Measurements from ENCODE around the gene PCED1A.

Gene PCED1A

GRCh38 chr20:2804041-2804828 is 36.2 kb downstream of the PCED1A start:
- no peak for DNase-seq (ENCODE audit: low read depth in 2 of 2)

DNA sequence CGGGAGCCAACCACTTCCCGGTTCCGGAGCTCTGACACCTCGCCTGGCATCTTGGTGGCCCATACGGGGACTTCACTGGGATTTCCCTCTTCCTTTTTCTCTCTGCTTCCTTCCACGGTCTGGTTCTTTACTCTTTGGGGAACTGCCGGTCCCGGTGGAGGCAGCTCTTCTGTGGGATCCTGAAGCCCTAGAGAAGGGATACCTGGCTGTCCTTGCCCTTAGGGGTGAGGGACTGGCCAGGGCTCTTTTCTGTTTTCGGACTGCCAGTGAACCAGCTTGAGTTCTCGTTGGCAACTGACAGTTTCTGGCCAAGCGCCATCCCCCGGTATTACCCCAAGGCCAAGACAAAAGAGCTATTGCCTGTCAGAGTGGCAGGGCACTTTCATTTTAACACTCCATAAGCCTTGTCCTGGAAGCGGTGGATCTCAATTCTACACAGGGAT is 39.1 kb downstream of the PCED1A start:
- DNase-seq (ENCODE audit: low read depth in 2 of 2): no peak

- DNase-seq (ENCODE audit: low read depth in 2 of 2): no peak
Measured at GRCh38 chr20:2800521-2801285, 39.8 kb downstream of the PCED1A start, which contains the start of gene CPXM1. CPXM1 (minus strand) TSS chr20:2800627; CDS start chr20:2800572, 55 bp downstream.

GRCh38 chr20:2799688-2800520 is 40.6 kb downstream of the PCED1A start:
- DNase-seq (ENCODE audit: low read depth in 2 of 2): no peak

DNA sequence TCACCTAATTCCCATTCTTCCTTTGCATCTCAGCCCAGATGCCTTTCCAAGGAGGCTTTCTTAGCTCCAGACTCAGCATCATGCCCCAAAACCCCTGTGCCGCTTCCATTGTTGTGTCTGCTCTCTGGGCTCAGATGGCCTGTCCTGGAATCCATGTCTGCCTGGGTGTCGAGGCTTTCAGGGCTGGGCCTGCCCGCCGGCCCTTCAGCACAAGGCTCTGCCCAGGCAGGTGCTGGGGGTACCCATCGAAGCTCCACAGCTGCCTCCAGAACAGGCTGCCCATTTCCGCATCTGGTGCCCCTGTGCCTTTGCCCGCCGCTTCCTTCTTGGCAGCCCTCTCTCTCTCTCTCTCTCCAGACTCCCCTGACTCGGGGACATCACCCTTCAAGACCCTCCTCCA is 41.2 kb downstream of the PCED1A start:
- no peak for DNase-seq (ENCODE audit: low read depth in 2 of 2)

DNA sequence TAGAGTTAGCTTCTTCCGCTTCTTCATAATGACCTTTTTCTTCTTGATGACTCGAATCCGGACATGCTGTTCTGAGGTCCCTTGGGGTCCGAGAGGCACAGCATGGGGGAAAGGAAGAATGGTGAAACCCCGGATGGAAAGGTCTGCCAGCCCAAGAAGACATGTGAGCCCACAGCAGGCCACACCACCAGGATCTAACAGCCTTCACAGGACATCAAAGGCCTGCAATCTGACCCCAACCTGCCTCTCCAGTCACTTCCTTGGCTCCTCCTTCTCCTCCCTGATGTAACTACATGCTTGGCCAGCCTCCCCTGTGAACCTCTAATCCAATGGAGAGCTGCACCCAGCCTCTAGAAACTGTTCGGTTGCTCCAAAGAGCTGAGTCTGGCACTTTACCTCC is 41.6 kb downstream of the PCED1A start:
- DNase-seq (ENCODE audit: low read depth in 2 of 2): no peak

- DNase-seq (ENCODE audit: low read depth in 2 of 2): no peak
Measured at GRCh38 chr20:2798095-2798805, 42.2 kb downstream of the PCED1A start.

DNA sequence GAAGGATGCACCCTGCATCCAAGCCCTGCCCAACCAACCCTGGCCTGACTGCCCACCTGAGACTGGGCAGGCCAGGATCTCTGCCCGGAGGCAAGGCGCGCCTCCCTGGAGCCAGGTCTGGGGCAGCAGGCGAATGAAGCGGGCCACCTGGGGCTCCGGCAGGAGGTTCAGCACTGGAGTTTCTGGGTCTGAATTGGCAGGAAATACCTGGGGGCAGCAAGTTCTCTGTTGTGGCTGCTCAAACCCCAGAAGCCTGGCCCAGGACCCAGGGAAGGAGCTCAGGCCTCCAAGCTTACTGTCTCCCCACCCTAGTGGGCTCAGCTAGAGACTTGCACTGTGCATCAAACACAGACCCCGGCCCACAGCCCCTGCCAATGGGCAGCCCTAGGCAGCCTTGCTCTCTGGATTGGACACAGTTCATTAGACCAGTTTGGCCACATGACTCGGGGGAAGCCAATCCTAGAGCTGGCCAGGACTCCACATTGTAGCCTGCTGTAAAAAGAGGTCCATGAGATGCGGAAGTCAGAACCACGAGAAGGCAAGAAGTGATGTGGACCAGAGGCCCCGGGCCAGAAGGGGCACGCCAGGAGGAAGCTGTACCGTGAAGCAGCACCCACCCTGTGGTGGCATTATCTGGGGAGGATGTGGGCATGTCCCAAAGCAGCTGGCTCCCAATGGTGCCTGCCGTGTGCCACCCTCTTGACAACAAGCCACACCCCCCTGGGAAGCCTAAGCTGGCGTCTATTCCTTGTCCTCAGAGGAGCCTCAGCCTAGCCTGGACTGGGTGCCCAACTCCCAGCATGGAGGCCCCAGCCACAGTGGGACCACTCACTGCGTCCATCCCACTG is 43.1 kb downstream of the PCED1A start:
- no peak for DNase-seq (ENCODE audit: low read depth in 2 of 2)

DNA sequence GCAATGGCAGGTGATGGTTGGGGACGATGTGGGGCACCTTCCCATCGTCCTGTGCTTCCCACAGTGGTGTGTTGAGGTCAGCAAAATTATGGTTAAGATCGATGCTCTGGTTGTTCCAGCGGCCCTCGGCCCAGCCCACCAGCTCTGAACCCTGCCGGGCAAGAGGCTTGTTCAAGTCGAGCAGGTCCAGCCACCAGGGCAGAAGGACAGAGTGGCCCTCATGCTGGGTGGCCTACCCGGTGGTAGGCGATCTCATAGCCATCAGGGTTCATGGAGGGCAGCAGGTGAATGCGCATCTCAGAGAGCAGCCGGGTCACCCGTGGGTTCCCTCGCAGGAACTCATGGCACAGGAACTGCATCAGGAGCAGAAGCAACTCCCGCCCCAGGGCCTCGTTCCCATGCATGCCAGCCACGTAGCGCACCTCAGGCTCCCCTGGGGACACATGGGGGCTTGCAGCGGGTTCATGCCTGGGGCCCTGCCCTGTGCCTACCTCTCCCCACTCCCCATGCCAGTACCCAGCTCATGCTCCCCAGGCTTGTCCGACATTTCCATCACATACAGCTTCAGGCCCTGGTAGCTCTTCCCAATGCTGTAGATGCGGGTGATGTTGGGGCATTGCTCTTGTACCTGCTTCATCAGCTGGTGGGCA is 44.3 kb downstream of the PCED1A start:
- no peak for DNase-seq (ENCODE audit: low read depth in 2 of 2)

GRCh38 chr20:2795451-2795850 is 45.0 kb downstream of the PCED1A start:
- no peak for DNase-seq (ENCODE audit: low read depth in 2 of 2)

GRCh38 chr20:2794866-2795447 is 45.5 kb downstream of the PCED1A start:
- no peak for DNase-seq (ENCODE audit: low read depth in 2 of 2)

DNA sequence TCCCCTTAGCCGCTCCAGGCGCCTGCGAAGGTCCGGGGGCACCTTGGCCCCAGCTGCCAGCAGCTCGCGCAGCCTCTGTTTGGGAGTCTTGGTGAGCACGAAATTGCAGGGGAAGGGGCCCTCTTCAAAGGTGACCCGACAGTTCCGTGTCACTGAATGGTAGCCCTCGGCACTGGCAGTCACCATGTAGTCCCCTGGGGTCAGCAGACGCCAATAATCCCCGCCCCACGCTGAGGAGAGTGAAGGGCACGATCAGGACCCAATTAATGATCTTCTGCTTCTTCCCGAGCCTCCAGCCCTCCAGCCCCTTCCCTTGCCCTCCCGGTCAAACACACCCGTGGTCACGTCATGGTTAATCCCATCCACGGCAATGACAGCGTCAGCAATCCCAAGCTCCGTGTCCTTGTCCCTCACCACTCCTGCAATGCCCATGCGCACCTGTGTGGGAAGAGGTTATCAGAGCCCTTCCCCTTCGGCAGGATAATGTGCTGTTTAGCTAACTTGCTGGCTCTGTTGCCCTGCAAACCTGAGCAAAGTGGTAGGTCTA is 46.2 kb downstream of the PCED1A start:
- DNase-seq (ENCODE audit: low read depth in 2 of 2): no peak

DNA sequence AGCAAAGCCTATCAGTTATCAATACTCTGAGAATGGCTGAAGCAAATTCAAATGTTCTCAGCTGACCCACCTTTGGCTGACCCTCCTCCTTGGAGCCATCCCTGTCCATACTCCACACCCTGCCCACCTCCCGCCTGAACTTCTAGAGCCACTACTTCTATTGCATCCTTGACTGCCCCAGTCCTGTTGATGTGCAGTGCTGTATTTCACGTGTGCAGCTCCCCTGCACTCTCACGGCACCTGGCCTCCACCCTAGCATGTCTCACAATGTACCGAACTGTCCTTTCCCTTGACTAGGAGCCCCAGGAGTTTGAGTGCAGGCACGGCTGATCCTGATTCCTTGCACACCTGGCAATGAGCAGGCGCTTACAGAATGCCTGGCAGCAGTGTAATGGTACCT is 47.0 kb downstream of the PCED1A start:
- DNase-seq (ENCODE audit: low read depth in 2 of 2): no peak
